RWPE2 (cell line): ENCODE results near the gene REXO1.
A peak's percentile ranks its signal among the peaks of the same experiment; 100 is the strongest.

Source experiments
- ATAC-seq: fragments of 200-7000 bp; cut with Tn5 transposase; 3 replicates; pipeline ENCODE4 v1.9.1; 2021; ENCODE audit warnings: low read depth
- DNase-seq: peaks from one replicate; pipeline ENCODE4 v3.0.0-alpha.2; 2020; ENCODE audit warnings: low spot score
- H3K27ac ChIP-seq: fragments of 450-650 bp; 2 replicates; pipeline ENCODE4 v1.5.1; 2017; ENCODE audit warnings: mild to moderate bottlenecking; ENCODE audit not compliant: poor library complexity, severe bottlenecking
- H3K27me3 ChIP-seq: fragments of 250-450 bp; sonication (Bioruptor Pico); 2 replicates; pipeline ENCODE4 v1.5.1; 2021; ENCODE audit warnings: mild to moderate bottlenecking, moderate library complexity; ENCODE audit not compliant: insufficient read depth, poor library complexity, severe bottlenecking
- H3K36me3 ChIP-seq: fragments of 250-450 bp; sonication (Bioruptor Pico); 2 replicates; pipeline ENCODE4 v1.5.1; 2020; ENCODE audit warnings: low read depth, mild to moderate bottlenecking, moderate library complexity
- H3K4me1 ChIP-seq: fragments of 250-450 bp; sonication (Bioruptor Pico); 2 replicates; pipeline ENCODE4 v1.5.1; 2021; ENCODE audit warnings: mild to moderate bottlenecking, moderate library complexity; ENCODE audit not compliant: insufficient read depth, poor library complexity, severe bottlenecking
- H3K4me3 ChIP-seq: fragments of 250-450 bp; sonication (Bioruptor Pico); 2 replicates; pipeline ENCODE4 v1.5.1; 2021; ENCODE audit warnings: mild to moderate bottlenecking, moderate library complexity; ENCODE audit not compliant: severe bottlenecking
- H3K9me3 ChIP-seq: fragments of 250-450 bp; sonication (Bioruptor Pico); 2 replicates; pipeline ENCODE4 v1.5.1; 2021; ENCODE audit warnings: mild to moderate bottlenecking, moderate library complexity; ENCODE audit not compliant: severe bottlenecking
- CTCF ChIP-seq: fragments of 450-650 bp; IDR thresholded peaks from one replicate; pipeline ENCODE4 v1.5.1; 2017; ENCODE audit warnings: mild to moderate bottlenecking, moderate library complexity; ENCODE audit not compliant: poor library complexity, severe bottlenecking

REXO1 gene

GRCh38 chr19:1858412-1859081, 10.3 kb upstream of the REXO1 start:
- Histone ChIP-seq H3K4me1 (peaks cover 40% of the 10 kb centered on the region), H3K27ac (peak overlapping the region; percentile 82)

DNA sequence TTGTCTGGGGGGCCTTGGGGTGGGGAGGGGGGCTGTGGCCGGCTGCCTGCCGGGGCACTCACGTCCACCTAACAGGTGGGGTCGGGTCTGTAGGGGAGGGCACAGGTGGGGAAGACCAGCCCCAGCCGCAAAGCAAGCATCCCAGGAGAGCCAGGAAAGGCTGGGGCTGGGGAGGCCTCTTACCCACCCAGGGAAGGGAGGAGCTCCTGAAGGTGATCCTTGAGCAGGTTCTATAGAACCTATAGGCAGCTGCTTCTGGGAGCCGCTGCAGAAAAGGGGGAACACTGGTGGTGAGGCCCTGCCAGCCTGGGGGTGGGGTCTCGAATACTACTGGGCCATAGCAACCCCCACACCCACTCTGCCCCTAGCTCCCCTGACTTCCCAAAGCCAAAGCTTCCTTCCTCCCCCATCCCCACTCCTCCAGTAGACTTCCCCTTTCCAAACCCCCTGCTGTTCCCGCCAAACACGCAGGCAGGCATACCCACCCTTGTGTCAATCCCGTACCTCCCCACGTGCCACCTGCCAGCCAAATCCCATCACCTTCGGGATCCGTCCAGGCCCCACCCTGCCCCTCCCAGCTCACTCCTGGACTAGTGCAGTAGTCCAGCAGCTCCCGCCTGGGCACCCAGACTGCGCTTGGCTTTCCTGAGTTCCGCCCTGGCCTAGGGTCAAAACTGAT, 9.5 kb upstream of the REXO1 start:
- H3K9me3 ChIP-seq: no peaks in the 10 kb centered on the region
- ATAC-seq (peak; percentile 9; the same call in 2 of the 3 replicates), DNase-seq (no peak)
- H3K36me3 ChIP-seq: peaks cover 6% of the 10 kb centered on the region; the same call in 1 of the 2 replicates
- H3K27me3 ChIP-seq: no peaks in the 10 kb centered on the region
- H3K27ac ChIP-seq: peak overlapping the region; percentile 82
- H3K4me3 ChIP-seq: peak overlapping the region; percentile 31
- TF ChIP-seq CTCF: no peak
- H3K4me1 ChIP-seq: peaks cover 40% of the 10 kb centered on the region

More at GRCh38 chr19:1858412-1859081, 10.3 kb upstream of the REXO1 start:
- DNase-seq (no peak), ATAC-seq (no peak)
- TF ChIP-seq CTCF: no peak
- no peak overlapping the region for H3K4me3 ChIP-seq
- H3K9me3 ChIP-seq: no peaks in the 10 kb centered on the region
- H3K27me3 ChIP-seq: no peaks in the 10 kb centered on the region
- peaks cover 6% of the 10 kb centered on the region; the same call in 1 of the 2 replicates for H3K36me3 ChIP-seq

GRCh38 chr19:1856698-1857603, 8.7 kb upstream of the REXO1 start:
- peak overlapping the region; percentile 31 for H3K4me3 ChIP-seq
- peak; percentile 93 for DNase-seq
- H3K36me3 ChIP-seq: peaks cover 6% of the 10 kb centered on the region; the same call in 1 of the 2 replicates
- H3K9me3 ChIP-seq: no peaks in the 10 kb centered on the region
- no peaks in the 10 kb centered on the region for H3K27me3 ChIP-seq
- ATAC-seq: peak; percentile 68
- no peak for TF ChIP-seq CTCF
- peaks cover 40% of the 10 kb centered on the region for H3K4me1 ChIP-seq
- peak overlapping the region; percentile 82 for H3K27ac ChIP-seq

DNA sequence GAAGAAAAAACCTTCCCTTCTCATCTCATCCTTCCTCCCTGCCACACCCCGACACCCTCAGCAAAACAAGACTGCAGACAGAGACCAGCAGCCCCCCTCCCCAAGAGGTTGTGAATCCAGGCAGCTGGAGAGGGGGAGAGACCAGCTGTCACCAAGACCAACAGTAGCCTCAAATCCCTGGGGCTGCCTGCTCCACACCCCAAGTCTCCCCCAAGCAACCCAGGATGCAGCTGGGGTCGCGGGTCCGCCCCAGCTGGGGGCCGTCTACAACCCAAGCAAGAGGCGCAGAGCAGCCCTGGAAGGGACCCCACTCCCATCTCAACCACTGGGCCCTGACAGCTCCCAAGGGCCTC, 8.0 kb upstream of the REXO1 start:
- ATAC-seq (no peak), DNase-seq (no peak)
- no peak for TF ChIP-seq CTCF
- H3K27me3 ChIP-seq: no peaks in the 10 kb centered on the region
- peak overlapping the region; percentile 82 for H3K27ac ChIP-seq
- H3K9me3 ChIP-seq: no peaks in the 10 kb centered on the region
- H3K4me1 ChIP-seq: peaks cover 40% of the 10 kb centered on the region
- no peak overlapping the region for H3K4me3 ChIP-seq
- H3K36me3 ChIP-seq: peaks cover 6% of the 10 kb centered on the region; the same call in 1 of the 2 replicates
